ENCODE results near the gene RASGEF1B. TPM values are rescaled to one million over a fixed set of nuclear protein-coding genes. Genes with fewer than 3 reads are reported as not detected.
A peak's percentile ranks its signal among the peaks of the same experiment; 100 is the strongest.

Gene RASGEF1B
- total and polyA plus RNA-seq, 7 experiments from 2014 or later = 1.1 to 82.5 (median 11.4) TPM

DNA sequence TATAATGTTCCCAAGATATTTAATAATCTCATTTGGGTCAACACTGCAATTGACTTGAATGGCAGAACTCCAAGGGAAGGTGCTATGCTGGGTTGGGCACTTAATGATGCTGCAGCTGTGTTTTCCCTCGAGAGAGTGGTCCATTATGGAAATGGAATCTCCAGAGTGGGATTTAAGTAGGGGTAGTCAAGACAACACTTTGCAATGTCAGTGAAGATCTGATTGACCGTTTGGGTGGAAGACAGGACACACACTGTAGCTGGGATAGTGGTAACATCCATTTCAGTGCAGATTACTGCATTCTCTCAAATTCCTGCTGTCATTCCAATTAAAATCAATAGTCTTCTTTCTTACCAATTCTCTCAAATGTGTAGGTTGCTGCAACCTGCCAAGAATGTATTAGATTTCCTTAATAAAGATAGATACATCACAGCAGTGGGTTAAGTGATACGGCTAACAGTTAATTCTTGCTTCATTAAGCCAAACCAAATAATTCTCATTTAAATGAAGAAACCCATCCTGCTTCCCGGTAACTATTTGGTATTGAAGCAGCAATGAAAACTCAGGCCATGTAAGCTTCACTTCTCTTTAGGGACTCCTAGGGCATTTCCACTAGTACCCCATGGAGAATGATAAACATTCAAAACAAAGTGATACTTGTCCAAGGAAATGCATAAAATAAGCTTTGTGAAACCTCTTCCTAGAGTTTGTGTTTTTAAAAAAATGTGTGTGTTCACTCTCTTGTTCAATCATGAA is 40.5 kb upstream of the RASGEF1B start:
- DNase-seq (no peak), ATAC-seq (no peak)
- Histone ChIP-seq H3K4me3 (ENCODE audit: low read length) (no peak overlapping the region), H3K27ac (ENCODE audit: low read depth, low read length) (no peak overlapping the region), H3K9me3 (ENCODE audit: control insufficient read depth in 2 of 3, low read length in 3 of 3) (no peaks in the 10 kb centered on the region), H3K4me1 (ENCODE audit: control insufficient read depth in 2 of 2, insufficient read depth in 2 of 2, low read length in 2 of 2) (no peaks in the 10 kb centered on the region), H3K27me3 (ENCODE audit: control insufficient read depth in 2 of 2, insufficient read depth in 2 of 2, low read length in 2 of 2) (no peaks in the 10 kb centered on the region), H3K36me3 (ENCODE audit: control insufficient read depth in 2 of 3, insufficient read depth in 3 of 3, low read length in 3 of 3) (no peaks in the 10 kb centered on the region)
- H3K27ac Mint-ChIP-seq = no peak overlapping the region
- ChIA-PET CTCF (no interaction called here), POLR2A (no interaction called here)
- peaks cover 5 to 31% (median 10%) of the 10 kb centered on the region in 7 donors for H3K4me1 Mint-ChIP-seq
- intact Hi-C loops (cut with micrococcal nuclease) = no loop called here
- peaks cover 0 to 2% (median 0%) of the 10 kb centered on the region in 5 donors for H3K27me3 Mint-ChIP-seq
- no peak overlapping the region for H3K4me3 Mint-ChIP-seq
- peaks cover 0 to 3% (median 0%) of the 10 kb centered on the region in 5 donors for H3K36me3 Mint-ChIP-seq
- H3K9me3 Mint-ChIP-seq = peaks cover 0 to 2% (median 0%) of the 10 kb centered on the region in 11 donors

GRCh38 chr4:81510643-81511178 is 39.0 kb upstream of the RASGEF1B start:
- Mint-ChIP-seq H3K27ac (no peak overlapping the region), H3K27me3 (peaks cover 0 to 2% (median 0%) of the 10 kb centered on the region in 5 donors), H3K4me1 (peaks cover 14 to 40% (median 20%) of the 10 kb centered on the region in 7 donors), H3K4me3 (no peak overlapping the region), H3K9me3 (no peaks in the 10 kb centered on the region), H3K36me3 (peaks cover 0 to 1% (median 0%) of the 10 kb centered on the region in 5 donors)
- intact Hi-C loops (cut with micrococcal nuclease) = no loop called here
- Histone ChIP-seq H3K36me3 (ENCODE audit: control insufficient read depth in 2 of 3, insufficient read depth in 3 of 3, low read length in 3 of 3) (no peaks in the 10 kb centered on the region), H3K27ac (ENCODE audit: low read depth, low read length) (no peak overlapping the region), H3K27me3 (ENCODE audit: control insufficient read depth in 2 of 2, insufficient read depth in 2 of 2, low read length in 2 of 2) (no peaks in the 10 kb centered on the region), H3K9me3 (ENCODE audit: control insufficient read depth in 2 of 3, low read length in 3 of 3) (no peaks in the 10 kb centered on the region), H3K4me3 (ENCODE audit: low read length) (no peak overlapping the region), H3K4me1 (ENCODE audit: control insufficient read depth in 2 of 2, insufficient read depth in 2 of 2, low read length in 2 of 2) (peaks cover under 1 to 3% of the 10 kb centered on the region in 2 donors)
- DNase-seq (no peak), ATAC-seq (no peak)
- ChIA-PET CTCF (interaction anchor here (0.9 kb wide), 1 partner anchor 41 kb away, joined by 3 read pairs; no protein-coding TSS in a partner anchor), POLR2A (no interaction called here)

DNA sequence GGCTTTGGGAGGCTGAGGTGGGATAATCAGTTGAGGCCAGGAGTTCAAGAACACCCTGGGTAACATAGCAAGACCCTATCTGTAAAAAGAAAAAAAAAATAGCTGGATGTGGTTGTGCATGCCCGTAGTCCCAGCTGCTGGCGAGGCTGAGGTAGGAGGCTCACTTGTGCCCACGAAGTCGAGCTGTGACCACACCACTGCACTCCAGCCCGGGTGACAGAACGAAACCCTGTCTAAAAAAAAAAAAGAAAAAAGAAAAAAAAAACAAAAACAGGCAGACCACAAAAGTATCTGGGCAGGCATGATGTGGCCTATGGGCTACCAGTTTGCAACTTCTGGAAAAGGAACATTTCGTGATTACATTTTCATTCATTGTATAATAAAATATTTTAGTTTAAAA is 38.1 kb upstream of the RASGEF1B start:
- Histone ChIP-seq H3K4me1 (ENCODE audit: control insufficient read depth in 2 of 2, insufficient read depth in 2 of 2, low read length in 2 of 2) (peaks cover 8 to 10% of the 10 kb centered on the region in 2 donors), H3K27ac (ENCODE audit: low read depth, low read length) (no peak overlapping the region), H3K4me3 (ENCODE audit: low read length) (no peak overlapping the region), H3K9me3 (ENCODE audit: control insufficient read depth in 2 of 3, low read length in 3 of 3) (no peaks in the 10 kb centered on the region), H3K36me3 (ENCODE audit: control insufficient read depth in 2 of 3, insufficient read depth in 3 of 3, low read length in 3 of 3) (no peaks in the 10 kb centered on the region), H3K27me3 (ENCODE audit: control insufficient read depth in 2 of 2, insufficient read depth in 2 of 2, low read length in 2 of 2) (no peaks in the 10 kb centered on the region)
- ChIA-PET POLR2A (interaction anchor here (0.6 kb wide), 1 partner anchor 881 kb away, joined by 5 read pairs; no protein-coding TSS in a partner anchor), CTCF (no interaction called here)
- DNase-seq (no peak), ATAC-seq (no peak)
- Mint-ChIP-seq H3K4me1 (peaks cover 22 to 48% (median 28%) of the 10 kb centered on the region in 7 donors), H3K36me3 (peaks cover 0 to 1% (median 0%) of the 10 kb centered on the region in 5 donors), H3K4me3 (no peak overlapping the region), H3K9me3 (no peaks in the 10 kb centered on the region), H3K27me3 (peaks cover 0 to 2% (median 0%) of the 10 kb centered on the region in 5 donors), H3K27ac (no peak overlapping the region)
- intact Hi-C loops (cut with micrococcal nuclease) = loop anchor here (5.0 kb wide), 1 partner anchor 52 kb away; no protein-coding TSS in a partner anchor

DNA sequence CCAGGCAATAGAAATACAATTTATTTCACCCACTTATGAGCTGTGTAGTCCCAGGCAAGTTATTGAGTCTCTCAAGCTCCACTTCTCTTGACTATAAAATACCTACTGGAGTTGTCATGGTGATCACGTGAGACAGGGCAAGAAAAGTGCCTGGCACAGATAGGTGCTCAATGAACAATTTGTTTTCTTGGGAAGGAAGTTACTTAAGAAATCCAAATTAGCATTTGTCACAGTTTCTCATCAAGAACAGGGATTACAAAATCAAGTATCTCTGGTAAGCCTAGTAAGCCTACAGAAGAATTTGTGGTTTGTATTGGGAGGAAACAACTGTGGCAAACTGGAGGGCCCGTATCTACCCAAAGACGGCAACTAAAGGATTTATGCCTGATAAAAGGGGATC is 37.5 kb upstream of the RASGEF1B start:
- intact Hi-C loops (cut with micrococcal nuclease) = loop anchor here (5.0 kb wide), 1 partner anchor 53 kb away; no protein-coding TSS in a partner anchor
- Mint-ChIP-seq H3K27me3 (peaks cover 0 to 2% (median 0%) of the 10 kb centered on the region in 5 donors), H3K4me1 (peaks cover 26 to 55% (median 31%) of the 10 kb centered on the region in 7 donors), H3K4me3 (no peak overlapping the region), H3K9me3 (no peaks in the 10 kb centered on the region), H3K27ac (peak overlapping the region in 1 of 9 donors; percentile 5), H3K36me3 (peaks cover 0 to 1% (median 0%) of the 10 kb centered on the region in 5 donors)
- Histone ChIP-seq H3K4me1 (ENCODE audit: control insufficient read depth in 2 of 2, insufficient read depth in 2 of 2, low read length in 2 of 2) (peaks cover 10 to 14% of the 10 kb centered on the region in 2 donors), H3K9me3 (ENCODE audit: control insufficient read depth in 2 of 3, low read length in 3 of 3) (no peaks in the 10 kb centered on the region), H3K27me3 (ENCODE audit: control insufficient read depth in 2 of 2, insufficient read depth in 2 of 2, low read length in 2 of 2) (no peaks in the 10 kb centered on the region), H3K4me3 (ENCODE audit: low read length) (no peak overlapping the region), H3K36me3 (ENCODE audit: control insufficient read depth in 2 of 3, insufficient read depth in 3 of 3, low read length in 3 of 3) (no peaks in the 10 kb centered on the region), H3K27ac (ENCODE audit: low read depth, low read length) (no peak overlapping the region)
- ChIA-PET CTCF (interaction anchor here (0.5 kb wide), 1 partner anchor 325 kb away, joined by 3 read pairs; no protein-coding TSS in a partner anchor), POLR2A (interaction anchor here (0.6 kb wide), 1 partner anchor 882 kb away, joined by 5 read pairs; no protein-coding TSS in a partner anchor)
- DNase-seq (no peak), ATAC-seq (no peak)

DNA sequence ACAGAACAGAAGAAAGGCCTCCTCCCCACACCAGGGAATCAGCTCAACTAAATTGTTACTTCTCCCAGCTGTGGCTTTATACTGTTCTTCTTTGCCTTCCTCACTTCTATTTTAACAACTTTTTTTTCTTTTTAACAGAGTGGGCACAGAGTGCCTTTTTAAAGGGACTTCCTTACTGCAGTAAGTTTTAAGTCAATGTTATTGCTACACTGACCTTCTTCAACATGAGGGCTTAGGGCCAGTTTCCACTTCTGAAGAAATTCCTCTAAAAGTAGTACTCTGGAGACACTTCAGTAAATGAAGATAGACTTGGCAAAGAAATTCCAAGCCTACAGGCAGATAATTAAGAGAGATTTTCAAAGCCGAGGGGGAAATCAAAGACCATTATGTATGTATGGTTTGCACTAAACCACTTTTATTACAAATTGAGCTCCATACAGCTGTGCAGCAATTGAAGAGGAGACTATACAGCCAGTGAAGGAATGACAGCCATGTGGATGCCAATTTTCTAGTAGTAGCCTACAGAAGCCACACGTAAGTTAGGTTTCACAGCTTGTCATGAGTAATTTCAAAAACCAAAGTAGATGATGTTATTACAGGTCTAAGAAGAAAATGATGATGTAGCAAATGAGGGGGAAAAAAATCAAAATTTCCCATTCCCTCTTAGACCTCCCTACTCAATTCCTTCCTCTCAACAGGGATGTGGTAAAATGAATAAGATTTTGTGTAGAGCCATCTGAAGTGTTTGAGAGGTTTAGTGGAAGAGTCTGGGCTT is 36.9 kb upstream of the RASGEF1B start:
- Histone ChIP-seq H3K27ac (ENCODE audit: low read depth, low read length) (no peak overlapping the region), H3K27me3 (ENCODE audit: control insufficient read depth in 2 of 2, insufficient read depth in 2 of 2, low read length in 2 of 2) (no peaks in the 10 kb centered on the region), H3K4me3 (ENCODE audit: low read length) (no peak overlapping the region), H3K4me1 (ENCODE audit: control insufficient read depth in 2 of 2, insufficient read depth in 2 of 2, low read length in 2 of 2) (peaks cover 10 to 14% of the 10 kb centered on the region in 2 donors), H3K9me3 (ENCODE audit: control insufficient read depth in 2 of 3, low read length in 3 of 3) (no peaks in the 10 kb centered on the region), H3K36me3 (ENCODE audit: control insufficient read depth in 2 of 3, insufficient read depth in 3 of 3, low read length in 3 of 3) (no peaks in the 10 kb centered on the region)
- ChIA-PET POLR2A (no interaction called here), CTCF (interaction anchor here (0.5 kb wide), 1 partner anchor 326 kb away, joined by 3 read pairs; no protein-coding TSS in a partner anchor)
- Mint-ChIP-seq H3K9me3 (no peaks in the 10 kb centered on the region), H3K4me1 (peaks cover 26 to 60% (median 35%) of the 10 kb centered on the region in 7 donors), H3K4me3 (no peak overlapping the region), H3K36me3 (peaks cover 0 to 1% (median 0%) of the 10 kb centered on the region in 5 donors), H3K27ac (peak overlapping the region in 1 of 9 donors; percentile 19), H3K27me3 (peaks cover 0 to 2% (median 0%) of the 10 kb centered on the region in 5 donors)
- intact Hi-C loops (cut with micrococcal nuclease) = loop anchor here (5.0 kb wide), 1 partner anchor 54 kb away; no protein-coding TSS in a partner anchor
- DNase-seq = no peak
- ATAC-seq = no peak

DNA sequence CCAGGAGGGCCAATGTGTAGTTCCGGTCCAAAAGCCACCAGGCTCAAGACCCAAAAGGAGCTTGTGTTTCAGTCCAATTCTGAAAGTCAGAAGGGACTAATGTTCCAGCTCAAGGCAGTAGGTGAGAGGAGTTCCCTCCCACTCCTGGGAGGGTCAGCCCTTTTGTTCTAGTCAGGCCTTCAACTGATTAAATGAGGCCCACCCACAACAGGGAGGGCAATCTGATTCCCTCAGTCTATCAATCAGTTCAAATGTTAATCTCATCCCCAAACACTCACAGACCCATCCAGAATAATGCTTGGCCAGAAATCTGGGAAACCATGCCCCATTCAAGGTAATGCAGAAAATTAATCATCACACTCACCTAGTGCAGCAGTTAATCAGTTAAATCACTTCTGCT is 35.8 kb upstream of the RASGEF1B start:
- ATAC-seq = no peak
- CTCF ChIA-PET = interaction anchor here (1.0 kb wide), 1 partner anchor 12 kb away, joined by 3 read pairs; no protein-coding TSS in a partner anchor
- no peaks in the 10 kb centered on the region for H3K9me3 Mint-ChIP-seq
- H3K4me1 Mint-ChIP-seq = peaks cover 23 to 52% (median 31%) of the 10 kb centered on the region in 7 donors
- Histone ChIP-seq H3K4me3 (ENCODE audit: low read length) (no peak overlapping the region), H3K36me3 (ENCODE audit: control insufficient read depth in 2 of 3, insufficient read depth in 3 of 3, low read length in 3 of 3) (no peaks in the 10 kb centered on the region), H3K4me1 (ENCODE audit: control insufficient read depth in 2 of 2, insufficient read depth in 2 of 2, low read length in 2 of 2) (peaks cover 10 to 14% of the 10 kb centered on the region in 2 donors), H3K9me3 (ENCODE audit: control insufficient read depth in 2 of 3, low read length in 3 of 3) (no peaks in the 10 kb centered on the region), H3K27ac (ENCODE audit: low read depth, low read length) (no peak overlapping the region), H3K27me3 (ENCODE audit: control insufficient read depth in 2 of 2, insufficient read depth in 2 of 2, low read length in 2 of 2) (no peaks in the 10 kb centered on the region)
- H3K27me3 Mint-ChIP-seq = peaks cover 0 to 2% (median 0%) of the 10 kb centered on the region in 5 donors
- intact Hi-C loops (cut with micrococcal nuclease) = loop anchor here (5.0 kb wide), 1 partner anchor 55 kb away; no protein-coding TSS in a partner anchor
- H3K36me3 Mint-ChIP-seq = peaks cover 0 to 1% (median 0%) of the 10 kb centered on the region in 5 donors
- no peak overlapping the region for H3K4me3 Mint-ChIP-seq
- POLR2A ChIA-PET = interaction anchor here (0.7 to 2.6 kb wide), 2 partner anchors 17 to 36 kb away, joined by 3 to 24 read pairs; partner anchors contain the start of gene RASGEF1B
- peak overlapping the region in 3 of 9 donors; percentile 10 to 25 (median 19) for H3K27ac Mint-ChIP-seq
- no peak for DNase-seq

Measured in naive thymus-derived CD4-positive, alpha-beta T cell (primary cell).